ENCODE measurements around the gene TBC1D22A.
"Not testable (repeated sequence)": the region's sequence is repeated elsewhere in the genome, so short reads cannot be mapped to it uniquely, and the experiment has no call there.

The TBC1D22A gene

GRCh38 chr22:47036936-47037485, 274.6 kb downstream of the TBC1D22A start:
- no peak for DNase-seq

GRCh38 chr22:47038206-47038835, 275.9 kb downstream of the TBC1D22A start:
- no peak for DNase-seq

GRCh38 chr22:47039356-47039755, 276.9 kb downstream of the TBC1D22A start:
- no peak for DNase-seq

GRCh38 chr22:47040486-47041270, 278.2 kb downstream of the TBC1D22A start:
- DNase-seq: no peak

GRCh38 chr22:47041271-47042115, 279.0 kb downstream of the TBC1D22A start:
- DNase-seq: no peak

GRCh38 chr22:47042116-47042825, 279.8 kb downstream of the TBC1D22A start:
- no peak for DNase-seq

GRCh38 chr22:47042861-47043496, 280.5 kb downstream of the TBC1D22A start:
- DNase-seq: no peak

GRCh38 chr22:47043835-47044721, 281.6 kb downstream of the TBC1D22A start:
- no peak for DNase-seq

- no peak for DNase-seq
Observed at GRCh38 chr22:47044722-47045535, 282.5 kb downstream of the TBC1D22A start.

GRCh38 chr22:47045691-47046410, 283.4 kb downstream of the TBC1D22A start:
- no peak for DNase-seq

GRCh38 chr22:47046411-47047065, 284.1 kb downstream of the TBC1D22A start:
- DNase-seq: no peak

GRCh38 chr22:47047321-47048122, 285.1 kb downstream of the TBC1D22A start:
- DNase-seq: no peak

- DNase-seq: no peak
Observed at GRCh38 chr22:47048123-47049077, 285.9 kb downstream of the TBC1D22A start.

- DNase-seq: no peak
Observed at GRCh38 chr22:47049078-47049624, 286.7 kb downstream of the TBC1D22A start.

GRCh38 chr22:47049736-47050400, 287.4 kb downstream of the TBC1D22A start:
- not testable (repeated sequence) for DNase-seq

Measured in CD4-positive, alpha-beta T cell treated with Interferon alpha-2 for 1 hour (primary cell).